Measurements from ENCODE around the gene OLFML2A.
"Not testable (repeated sequence)": the region's sequence is repeated elsewhere in the genome, so short reads cannot be mapped to it uniquely, and the experiment has no call there.

OLFML2A gene

DNA sequence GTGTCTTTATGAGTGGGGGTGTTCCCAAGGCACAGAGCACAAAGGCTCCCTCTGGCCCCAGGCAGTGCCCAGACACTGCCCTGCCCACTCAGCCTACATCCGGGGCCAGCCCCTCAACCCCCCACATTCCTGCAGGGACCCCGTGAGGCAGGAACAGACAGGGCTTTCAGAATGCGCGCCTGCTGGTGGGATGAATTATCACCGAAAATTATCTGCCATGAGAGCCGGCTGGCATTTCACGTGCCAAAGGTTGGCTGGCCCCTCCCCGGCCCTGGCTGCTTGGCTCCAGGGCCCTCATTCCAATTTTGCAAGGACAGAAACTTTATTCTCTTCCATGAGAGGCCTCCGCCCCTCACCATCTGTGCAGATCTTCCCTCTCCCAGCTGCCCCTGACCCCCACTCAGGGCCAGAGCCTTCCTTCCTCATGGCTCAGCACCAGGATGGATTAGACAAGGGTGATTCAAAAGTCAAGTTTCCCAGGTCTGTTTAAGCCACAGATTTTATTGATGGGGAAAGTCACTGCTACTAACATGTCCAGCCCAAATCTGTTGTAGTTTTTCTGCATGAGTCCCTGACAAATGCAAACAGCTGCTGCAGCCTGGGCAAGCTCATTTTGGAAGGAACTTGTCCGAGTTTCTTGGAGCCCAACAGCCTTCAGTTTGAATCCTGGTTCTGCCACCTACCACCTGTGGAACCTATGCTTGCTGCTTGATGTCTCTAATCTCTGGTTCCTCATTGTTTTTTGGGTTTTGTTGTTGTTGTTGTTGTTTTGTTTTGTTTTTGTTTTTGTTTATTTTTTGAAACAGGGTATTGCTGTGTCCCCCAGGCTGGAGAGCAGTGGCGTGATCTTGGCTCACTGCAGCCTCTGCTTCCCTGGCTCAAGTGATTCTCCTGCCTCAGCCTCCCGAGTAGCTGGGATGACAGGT, 44.0 kb downstream of the OLFML2A start:
- DNase-seq (ENCODE audit: low read depth, low spot score): no peak

DNA sequence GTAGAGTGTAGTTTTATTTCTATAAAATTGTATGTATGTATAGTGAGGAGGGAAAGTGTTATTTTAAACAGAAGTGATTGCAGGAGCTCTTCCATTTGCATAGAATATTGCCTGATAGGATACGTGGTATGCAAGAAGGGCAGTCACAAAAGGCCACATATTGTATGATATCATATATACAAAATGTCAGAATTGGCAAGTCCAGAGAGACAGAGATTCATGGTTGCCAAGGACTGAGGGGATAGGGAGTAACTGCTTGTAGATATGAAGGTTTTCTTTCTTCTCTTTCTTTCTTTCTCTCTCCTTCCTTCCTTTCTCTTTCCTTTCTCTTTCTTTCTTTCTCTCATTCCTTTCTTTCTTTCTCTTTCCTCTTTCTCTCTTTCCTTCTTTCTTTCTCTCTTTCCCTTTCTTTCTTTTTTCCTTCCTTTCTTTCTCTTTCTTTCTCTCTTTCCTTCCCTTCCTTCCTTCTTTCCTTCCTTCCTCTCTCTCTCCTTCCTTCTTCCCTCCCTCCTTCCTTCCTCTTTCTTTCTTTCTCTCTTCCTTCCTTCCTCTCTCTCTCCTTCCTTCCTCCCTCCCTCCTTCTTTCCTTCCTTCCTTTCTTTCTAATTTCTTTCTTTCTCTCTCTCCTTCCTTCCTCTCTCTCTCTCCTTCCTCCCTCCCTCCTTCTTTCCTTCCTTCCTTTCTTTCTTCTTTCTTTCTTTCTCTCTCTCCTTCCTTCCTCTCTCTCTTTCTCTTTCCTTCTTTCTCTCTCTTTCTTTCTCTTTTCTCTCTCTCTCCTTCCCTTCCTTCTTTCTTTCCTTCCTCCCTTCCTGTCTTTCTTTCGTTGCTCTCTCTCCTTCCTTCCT, 51.8 kb downstream of the OLFML2A start:
- no peak for DNase-seq (ENCODE audit: low read depth, low spot score)

DNA sequence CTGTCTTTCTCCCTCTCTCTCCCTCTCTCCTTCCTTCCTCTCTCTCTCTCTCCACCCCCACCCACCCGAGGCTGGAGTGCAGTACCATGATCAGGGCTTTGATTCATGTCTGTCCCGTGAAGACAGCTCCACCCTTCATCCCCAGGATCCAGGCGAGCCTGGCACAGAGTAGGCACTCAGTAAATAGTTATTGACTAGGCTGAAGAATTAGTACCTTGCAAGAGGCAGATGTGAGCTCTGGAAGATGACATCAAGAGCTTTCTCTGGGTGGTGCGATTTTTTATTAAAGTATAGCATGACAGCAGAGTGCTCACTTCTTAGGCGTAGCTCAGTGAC, 52.4 kb downstream of the OLFML2A start:
- DNase-seq (ENCODE audit: low read depth, low spot score): no peak

DNA sequence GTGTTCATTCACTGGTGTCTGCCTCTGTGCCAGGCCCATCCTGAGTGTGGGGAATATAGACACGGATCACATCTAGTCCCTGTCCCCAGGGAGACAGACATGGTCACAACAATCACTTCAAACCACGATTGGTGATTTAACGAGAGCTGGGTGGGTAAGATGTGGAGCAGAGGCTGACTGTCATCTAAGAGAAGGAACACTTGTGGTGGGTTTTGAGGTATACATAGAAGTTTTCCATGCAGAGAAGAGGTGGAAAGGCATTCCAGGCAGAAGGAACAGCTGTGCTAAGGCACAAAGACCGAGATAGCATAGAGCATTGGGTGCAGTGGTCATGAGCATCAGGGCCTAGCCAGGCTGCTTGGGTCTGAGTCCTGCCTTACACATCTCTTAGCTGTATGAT, 53.7 kb downstream of the OLFML2A start:
- no peak for DNase-seq (ENCODE audit: low read depth, low spot score)

DNA sequence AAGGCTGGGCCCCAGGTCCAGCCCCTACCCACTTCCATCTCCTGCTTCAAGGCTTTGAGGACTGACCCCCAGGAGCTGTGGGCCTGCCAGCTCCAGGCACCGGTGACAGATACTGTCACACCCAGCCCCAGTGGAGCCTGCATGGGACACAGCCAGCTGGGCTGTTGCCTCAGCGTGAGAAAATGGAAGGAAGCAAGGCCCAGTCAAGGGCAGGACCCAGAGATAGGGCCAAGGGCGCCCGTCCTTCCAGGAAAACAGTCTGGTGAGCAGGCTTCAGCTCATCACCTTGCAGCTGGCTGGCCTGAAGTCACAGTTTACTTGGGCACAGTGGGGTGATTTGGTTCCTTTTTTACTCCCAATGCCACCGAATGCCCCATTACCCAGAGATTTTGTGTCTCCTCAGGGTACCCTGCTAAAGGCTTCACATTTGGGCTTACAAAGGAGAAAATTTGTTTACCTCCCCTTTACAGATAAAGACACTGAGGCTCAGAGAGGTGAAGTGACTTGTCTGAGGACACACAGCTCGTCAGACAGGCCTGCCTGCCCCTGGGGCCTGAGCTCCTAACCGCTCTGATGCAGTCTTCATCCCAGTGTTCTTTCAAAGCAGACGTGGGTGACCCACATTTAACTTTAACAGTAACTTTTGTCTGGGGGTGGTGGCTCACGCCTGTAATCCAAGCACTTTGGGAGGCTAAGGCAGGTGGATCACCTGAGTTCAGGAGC, 54.9 kb downstream of the OLFML2A start:
- no peak for DNase-seq (ENCODE audit: low read depth, low spot score)

DNA sequence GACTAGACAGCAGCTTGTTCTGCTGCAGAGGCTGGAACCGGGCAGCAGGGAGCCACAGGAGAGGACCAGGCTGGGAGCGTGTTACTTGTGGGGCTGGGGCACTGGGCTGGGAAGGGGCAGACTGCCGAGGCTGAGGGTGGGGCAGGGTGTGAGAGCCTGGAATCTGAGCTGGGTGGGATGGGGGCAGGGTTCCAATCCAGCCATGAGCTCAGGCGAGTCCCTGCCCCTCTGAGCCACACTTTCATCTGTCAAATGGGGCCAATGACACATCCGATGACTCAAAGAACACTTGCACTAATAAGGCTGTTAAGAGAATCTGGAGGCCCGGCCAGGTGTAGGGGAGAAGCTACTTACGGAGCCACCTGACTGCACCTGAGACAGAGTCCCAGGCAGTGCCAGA, 57.7 kb downstream of the OLFML2A start:
- DNase-seq (ENCODE audit: low read depth, low spot score): no peak

DNA sequence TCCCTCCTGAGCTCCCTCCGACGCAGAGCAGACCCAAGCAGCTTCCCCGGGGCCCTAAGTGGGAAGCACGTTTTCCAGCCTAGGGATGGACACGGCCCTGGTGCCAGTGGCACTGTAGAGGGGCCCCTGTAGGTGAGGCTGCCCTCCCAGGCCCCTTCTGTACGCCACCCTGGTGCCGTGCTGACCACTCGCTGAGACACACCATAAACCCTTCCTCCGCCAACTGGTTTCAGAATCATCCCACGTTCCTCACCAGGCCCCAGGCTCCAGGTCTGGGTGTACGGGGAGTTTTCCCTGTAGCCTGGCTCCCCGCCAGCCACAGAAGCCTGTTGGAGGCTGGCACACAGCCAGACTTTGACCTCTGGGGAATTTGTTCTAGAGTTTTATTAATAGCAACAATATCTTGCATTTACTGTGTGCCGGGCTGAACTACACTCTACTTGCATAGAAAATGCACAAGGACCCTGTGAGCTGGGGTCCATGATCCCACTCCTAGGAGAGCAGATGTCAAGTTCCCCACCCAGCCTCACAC, 58.2 kb downstream of the OLFML2A start:
- no peak for DNase-seq (ENCODE audit: low read depth, low spot score)

DNA sequence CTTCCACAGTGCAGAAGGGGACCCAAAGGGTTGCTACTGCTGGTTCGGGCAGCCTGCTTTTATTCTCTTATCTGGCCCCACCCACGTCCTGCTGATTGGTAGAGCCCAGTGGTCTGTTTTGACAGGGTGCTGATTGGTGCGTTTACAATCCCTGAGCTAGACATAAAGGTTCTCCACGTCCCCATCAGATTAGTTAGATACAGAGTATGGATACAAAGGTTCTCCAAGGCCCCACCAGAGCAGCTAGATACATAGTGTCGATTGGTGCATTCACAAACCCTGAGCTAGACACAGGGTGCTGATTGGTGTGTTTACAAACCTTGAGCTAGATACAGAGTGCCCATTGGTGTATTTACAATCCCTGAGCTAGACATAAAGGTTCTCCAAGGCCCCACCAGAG, 61.2 kb downstream of the OLFML2A start:
- not testable (repeated sequence) for DNase-seq (ENCODE audit: low read depth, low spot score)

DNA sequence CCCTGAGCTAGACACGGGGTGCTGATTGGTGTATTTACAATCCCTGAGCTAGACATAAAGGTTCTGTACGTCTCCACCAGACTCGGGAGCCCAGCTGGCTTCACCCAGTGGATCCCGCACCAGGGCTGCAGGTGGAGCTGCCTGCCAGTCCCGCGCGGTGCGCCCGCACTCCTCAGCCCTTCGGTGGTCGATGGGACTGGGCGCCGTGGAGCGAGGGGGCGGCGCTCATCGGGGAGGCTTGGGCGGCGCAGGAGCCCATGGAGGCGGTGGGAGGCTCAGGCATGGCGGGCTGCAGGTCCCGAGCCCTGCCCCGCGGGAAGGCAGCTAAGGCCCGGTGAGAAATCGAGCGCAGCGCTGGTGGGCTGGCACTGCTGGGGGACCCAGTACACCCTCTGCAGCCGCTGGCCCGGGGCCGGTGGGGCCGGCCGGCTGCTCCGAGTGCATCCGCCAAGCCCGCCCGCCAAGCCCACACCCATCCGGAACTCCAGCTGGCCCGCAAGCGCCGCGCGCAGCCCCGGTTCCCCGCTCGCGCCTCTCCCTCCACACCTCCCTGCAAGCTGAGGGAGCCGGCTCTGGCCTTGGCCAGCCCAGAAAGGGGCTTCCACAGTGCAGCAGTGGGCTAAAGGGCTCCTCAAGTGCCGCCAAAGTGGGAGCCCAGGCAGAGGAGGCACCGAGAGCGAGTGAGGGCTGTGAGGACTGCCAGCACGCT, 61.8 kb downstream of the OLFML2A start:
- not testable (repeated sequence) for DNase-seq (ENCODE audit: low read depth, low spot score)

DNA sequence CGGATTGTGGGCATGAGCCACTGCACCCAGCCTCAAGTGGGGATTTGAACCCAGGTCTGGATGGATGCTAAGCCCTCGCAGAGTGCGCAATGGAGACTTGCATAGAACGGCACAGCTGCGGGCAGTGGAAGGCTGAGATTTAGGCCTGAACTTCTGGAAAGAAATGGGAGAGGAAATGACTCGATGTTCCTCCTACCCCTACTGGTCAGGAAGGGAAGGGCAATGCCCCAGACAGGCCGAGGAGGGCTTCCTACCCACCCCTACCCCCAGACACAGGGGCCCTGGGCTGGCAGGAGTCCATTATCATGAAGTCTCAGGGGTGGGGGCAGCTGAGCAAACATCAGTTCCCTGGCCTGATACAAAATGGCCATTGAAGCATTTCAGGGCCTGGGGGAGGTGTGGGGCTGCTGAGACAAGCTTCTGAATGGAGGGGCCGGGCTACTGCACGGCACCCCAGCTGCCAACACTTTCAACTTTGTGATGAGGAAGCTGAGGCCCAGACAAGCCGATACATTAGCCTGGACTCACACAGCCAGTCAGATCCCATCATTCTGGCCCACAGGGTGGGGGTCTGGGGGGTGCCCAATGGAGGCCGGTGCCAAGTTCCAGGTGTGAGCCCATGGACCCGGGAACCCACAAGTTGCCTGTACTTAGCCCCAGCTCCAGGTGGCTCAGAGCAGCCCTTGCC, 62.8 kb downstream of the OLFML2A start:
- DNase-seq (ENCODE audit: low read depth, low spot score): no peak

DNA sequence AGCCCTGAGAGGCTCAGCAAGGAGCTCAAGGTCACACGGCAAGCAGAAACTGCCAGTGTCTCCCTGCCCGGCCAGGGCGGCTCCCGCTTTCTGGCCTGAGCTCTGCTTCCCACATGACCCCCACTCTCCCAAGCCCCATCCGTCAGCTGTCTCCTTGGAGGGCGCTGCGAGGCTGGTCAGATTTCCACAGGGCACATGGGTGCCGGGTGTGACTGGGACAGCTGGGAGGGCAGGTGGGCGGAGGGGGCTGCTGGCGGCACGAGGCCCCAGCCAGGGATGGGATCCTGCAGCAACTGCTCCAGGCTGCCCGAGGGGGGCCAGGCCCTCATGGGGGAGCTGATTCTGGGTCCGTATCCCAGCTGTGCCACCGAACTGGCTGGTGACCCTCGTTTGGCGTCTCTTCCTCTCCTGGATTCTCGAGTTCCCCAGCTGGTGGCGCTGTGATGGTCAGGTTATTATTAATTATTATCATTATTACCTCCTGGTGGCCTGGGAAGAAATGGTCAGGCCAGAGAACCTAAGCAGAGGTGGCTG, 63.4 kb downstream of the OLFML2A start:
- DNase-seq (ENCODE audit: low read depth, low spot score): no peak

DNA sequence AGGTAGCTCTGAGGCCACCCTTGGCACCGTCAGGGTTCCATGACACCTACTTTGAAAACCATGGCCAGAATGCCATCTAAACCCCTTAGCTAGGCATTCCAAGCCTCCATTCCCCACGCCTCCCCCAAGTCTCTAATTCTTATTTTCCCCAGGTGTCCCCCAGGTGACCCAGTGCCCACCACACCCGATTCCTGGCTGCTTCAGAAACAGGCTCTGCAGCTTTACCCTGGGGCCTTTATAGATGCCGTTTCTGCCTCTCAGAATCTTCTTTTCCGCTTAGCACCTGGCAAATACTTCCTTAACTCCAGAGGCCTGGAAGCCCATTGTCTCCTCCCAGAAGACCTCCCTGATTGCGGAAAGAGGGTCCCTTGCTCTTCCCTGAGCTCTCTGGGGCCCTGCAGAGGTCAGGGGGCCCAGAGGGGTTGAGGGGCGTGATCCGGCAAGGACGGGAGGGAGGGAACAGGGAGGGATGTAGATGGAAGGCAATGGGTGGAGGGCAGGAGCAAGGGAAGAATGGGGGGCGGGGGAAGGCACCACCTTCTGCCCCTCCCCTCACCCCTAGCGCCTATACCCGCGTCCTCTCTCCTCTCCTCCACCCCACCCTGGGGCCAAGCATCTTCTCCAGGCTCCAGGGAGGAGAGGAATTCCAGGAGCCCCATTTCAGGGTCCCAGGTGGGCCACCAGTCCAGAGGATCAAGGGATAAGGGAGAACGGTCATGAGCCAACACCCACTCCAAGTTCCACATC, 64.3 kb downstream of the OLFML2A start:
- no peak for DNase-seq (ENCODE audit: low read depth, low spot score)

DNA sequence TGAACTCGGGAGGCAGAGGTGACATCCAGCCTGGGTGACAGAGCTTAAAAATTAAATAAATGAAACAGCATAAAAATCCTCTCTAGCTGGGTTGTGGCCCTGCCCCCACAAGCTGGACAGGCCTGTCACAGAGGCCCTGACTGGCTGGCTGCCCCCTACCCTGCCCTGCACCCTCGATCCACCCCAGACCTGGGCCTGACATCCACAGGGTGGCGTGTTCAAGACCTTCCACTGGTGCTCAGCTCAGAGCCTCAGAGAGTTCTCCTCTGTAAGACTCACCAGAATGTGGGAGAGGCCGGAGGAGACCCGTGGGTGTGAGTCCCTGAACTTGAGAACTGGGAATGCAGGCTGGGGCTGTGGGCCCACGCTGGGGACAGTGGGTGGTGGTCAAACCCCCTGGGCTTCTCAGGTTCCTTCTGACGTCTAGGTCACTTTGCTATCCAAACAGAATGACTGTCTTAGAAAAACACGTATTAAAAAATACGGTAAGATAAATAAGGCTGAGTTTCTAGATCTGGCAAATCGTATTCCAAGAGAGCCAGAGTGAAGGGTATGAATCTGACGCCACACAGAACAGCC, 66.6 kb downstream of the OLFML2A start:
- DNase-seq (ENCODE audit: low read depth, low spot score): no peak

DNA sequence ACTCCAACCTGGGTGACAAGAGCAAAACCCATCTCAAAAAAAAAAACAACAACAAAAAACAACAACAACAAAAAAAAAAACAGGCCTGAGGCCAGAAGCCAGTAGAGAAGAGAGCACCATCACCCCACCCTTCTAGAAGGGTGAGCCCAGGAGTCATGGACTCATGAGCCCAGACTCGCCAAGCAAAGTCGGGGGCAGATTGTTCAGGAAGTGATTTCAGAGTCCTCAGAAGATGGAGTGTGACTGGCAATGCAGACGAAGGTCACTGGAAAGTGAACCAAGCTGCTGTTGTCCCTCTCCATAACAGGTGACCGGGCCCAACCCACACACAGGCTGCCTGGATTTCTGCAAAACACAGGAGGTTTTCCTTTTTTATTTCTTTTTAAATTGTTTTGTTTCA, 67.4 kb downstream of the OLFML2A start:
- DNase-seq (ENCODE audit: low read depth, low spot score): no peak

DNA sequence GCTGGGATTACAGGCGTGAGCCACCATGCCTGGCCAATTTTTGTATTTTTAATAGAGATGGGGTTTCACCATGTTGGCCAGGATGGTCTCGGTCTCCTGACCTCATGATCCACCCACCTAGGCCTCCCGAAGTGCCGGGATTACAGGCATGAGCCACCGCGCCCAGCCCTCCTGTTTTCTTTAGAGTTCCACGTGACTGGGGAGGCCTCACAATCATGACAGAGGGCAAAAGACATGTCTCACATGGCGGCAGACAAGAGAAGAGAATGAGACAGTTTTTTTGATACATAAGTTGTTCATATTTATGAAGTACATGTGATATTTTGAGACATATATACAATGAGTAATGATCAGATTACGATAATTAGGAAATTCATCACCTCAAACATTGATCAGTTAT, 69.5 kb downstream of the OLFML2A start:
- DNase-seq (ENCODE audit: low read depth, low spot score): not testable (repeated sequence)

DNA sequence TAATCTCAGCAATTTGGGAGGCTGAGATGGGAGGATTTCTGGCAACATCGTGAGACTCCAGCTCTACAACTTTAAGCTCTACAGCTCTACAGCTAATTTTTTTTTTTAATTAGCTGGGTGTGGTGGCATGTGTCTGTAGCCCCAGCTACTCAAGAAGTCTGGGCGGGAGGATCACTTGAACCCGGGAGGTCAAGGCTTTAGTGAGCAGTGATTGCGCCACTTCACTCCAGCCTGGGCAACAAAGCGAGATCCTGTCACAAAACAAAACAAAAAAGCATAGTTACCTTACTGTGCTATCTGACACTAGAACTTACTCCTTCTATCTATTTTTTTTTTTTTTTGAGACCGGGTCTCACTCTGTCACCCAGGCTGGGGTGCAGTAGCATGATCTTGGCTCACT, 70.0 kb downstream of the OLFML2A start:
- DNase-seq (ENCODE audit: low read depth, low spot score): no peak

DNA sequence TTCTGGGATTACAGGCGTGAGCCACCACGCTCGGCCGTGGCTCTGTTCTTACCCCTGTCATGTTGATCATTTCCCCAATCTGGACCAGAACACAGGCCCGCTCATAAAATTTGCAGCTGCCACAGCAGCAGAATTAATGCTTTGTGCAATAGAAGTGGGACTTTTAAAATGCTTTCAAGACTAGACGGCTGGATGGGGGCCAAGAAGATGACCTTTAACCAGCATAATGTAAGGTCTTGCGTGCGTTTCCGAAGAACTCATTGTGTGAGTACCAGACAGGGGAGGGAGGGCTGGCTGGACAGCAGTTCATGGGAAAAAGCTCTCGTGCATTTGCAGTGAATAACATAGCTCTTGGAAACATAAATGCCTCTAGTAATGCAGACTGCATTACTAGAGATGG, 72.9 kb downstream of the OLFML2A start:
- DNase-seq (ENCODE audit: low read depth, low spot score): no peak

DNA sequence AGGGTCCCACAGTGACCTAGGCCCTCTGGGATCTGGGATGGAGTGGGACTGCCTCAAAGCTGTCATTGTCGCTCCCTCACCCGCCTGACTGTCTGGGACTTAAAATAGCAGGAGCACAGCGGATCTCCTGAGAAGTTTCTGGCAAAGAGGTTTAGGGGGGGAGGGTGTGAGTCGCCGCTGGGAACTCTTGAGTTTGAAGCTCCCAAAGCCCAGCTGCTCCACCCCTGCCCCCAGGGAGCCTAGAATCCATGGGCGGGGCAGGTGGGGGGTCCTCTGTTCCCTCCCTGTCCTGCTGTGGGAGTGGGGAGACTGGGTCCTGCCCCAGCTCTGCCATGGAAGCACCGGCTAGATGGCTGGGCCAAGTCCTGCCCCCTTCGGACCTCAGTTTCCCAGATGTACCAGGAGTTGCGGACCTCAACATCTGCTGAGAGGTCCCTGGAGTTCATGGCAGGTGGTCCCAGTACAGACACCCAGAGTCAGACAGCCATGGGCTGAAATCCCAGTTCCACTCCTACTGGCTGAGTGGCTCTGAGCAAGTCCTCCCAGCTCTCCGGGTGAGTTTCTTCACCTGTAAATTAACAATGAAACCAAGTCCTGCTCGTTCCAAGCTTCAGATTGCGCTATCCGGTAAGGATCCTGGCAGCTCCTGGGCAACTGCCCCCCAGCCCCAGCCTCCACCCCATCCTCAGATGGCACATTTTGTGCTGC, 75.3 kb downstream of the OLFML2A start:
- no peak for DNase-seq (ENCODE audit: low read depth, low spot score)
